ENCODE data around the gene ABR. TPM values are rescaled to one million over a fixed set of nuclear protein-coding genes. Genes with fewer than 3 reads are reported as not detected.

ABR gene
- total and polyA plus RNA-seq, 2 of the 13 experiments (the other 11 are each of a cell fraction or from before 2014, with no cell fraction given), result 12.4 to 40.4 TPM

- no TSS peak for BruUV-seq (replicated peaks)
- CTCF ChIA-PET (ENCODE audit: low intra/inter-chr PET ratio, low total read pairs), result no interaction called here
Observed at GRCh38 chr17:1201132-1201702, 21.4 kb upstream of the ABR start.

More at GRCh38 chr17:1201132-1201702, 21.4 kb upstream of the ABR start:
- WGBS (ENCODE audit: low lambda C conversion rate), result 66% methylated on average over 20 of the region's 25 CpGs
- Histone ChIP-seq H3K4me3 (replicated peaks in 1 of 3; ENCODE audit: insufficient read depth in 1 of 3, low read depth in 2 of 3, low read length in 3 of 3) (no peak overlapping the region), H2AFZ (ENCODE audit: low read length) (no peak overlapping the region), H3K36me3 (replicated peaks in 1 of 2; ENCODE audit: control insufficient read depth in 1 of 2, insufficient read depth in 2 of 2, low read length in 2 of 2) (no peaks in the 10 kb centered on the region), H3K79me2 (ENCODE audit: insufficient read depth, low read length) (no peaks in the 10 kb centered on the region), H4K20me1 (ENCODE audit: insufficient read depth, low read length) (no peaks in the 10 kb centered on the region), H3K4me2 (ENCODE audit: low read depth, low read length) (no peak overlapping the region), H3K27ac (ENCODE audit: extremely low read length, insufficient read depth, low read length) (no peak overlapping the region), H3K4me1 (ENCODE audit: insufficient read depth, low read length) (no peaks in the 10 kb centered on the region), H3K9ac (ENCODE audit: insufficient read depth, low read depth, low read length) (no peak overlapping the region), H3K27me3 (ENCODE audit: control insufficient read depth in 1 of 2, insufficient read depth in 2 of 2, low read length in 2 of 2) (peaks cover 0 to 36% of the 10 kb centered on the region in 2 experiments; a peak in 3 of 5 replicates), H3K9me3 (ENCODE audit: low read length) (no peaks in the 10 kb centered on the region)
- in situ Hi-C loops (cut with HindIII; ENCODE audit: extremely low pct_ligation_motif_present, low pct_unique_long_range_greater_than_20kb), result no loop called here
- DNase-seq (ENCODE audit: low spot score) (no peak), ATAC-seq (no peak), FAIRE-seq (no peak)
- TF ChIP-seq YY1 (IDR thresholded peaks at IDR 0.05; ENCODE audit: insufficient read depth, insufficient replicate concordance, low read depth, low read length) (no peak), TRIM24 (CRISPR knock-in tag; IDR thresholded peaks at IDR 0.05) (no peak), THRA (CRISPR knock-in tag; IDR thresholded peaks at IDR 0.05; ENCODE audit: borderline replicate concordance) (no peak), POGZ (CRISPR knock-in tag; IDR thresholded peaks at IDR 0.05) (no peak), ZNF142 (CRISPR knock-in tag; IDR thresholded peaks at IDR 0.05) (no peak), TBX3 (IDR thresholded peaks at IDR 0.05; ENCODE audit: borderline replicate concordance) (no peak), FOXC1 (CRISPR knock-in tag; IDR thresholded peaks at IDR 0.05; ENCODE audit: borderline replicate concordance) (no peak)
- intact Hi-C loops (cut with micrococcal nuclease; ENCODE audit: unreplicated experiment), result no loop called here
- POLR2A ChIA-PET, result no interaction called here
